ENCODE results near the gene RPL26.

GRCh38 chr17:8365143-8365542 lies 17.9 kb downstream of the RPL26 start:
- no peak for TF ChIP-seq CTCF (IDR thresholded peaks at IDR 0.05; ENCODE audit: low read depth, low read length, poor library complexity, severe bottlenecking)
- no peak for TF ChIP-seq EZH2phosphoT487 (IDR thresholded peaks at IDR 0.05; ENCODE audit: borderline replicate concordance, low read length)
